HepG2 (cell line): ENCODE measurements around the gene PNMA8C. TPM values are rescaled to one million over a fixed set of nuclear protein-coding genes. Genes with fewer than 3 reads are reported as not detected.

ENCODE experiments used
- ATAC-seq: fragments of 200-7000 bp; cut with Tn5 transposase; 3 replicates; pipeline ENCODE4 v1.9.1; 2020; ENCODE audit warnings: mild to moderate bottlenecking, moderate library complexity
- BruUV-seq: library from RNA; stranded (reverse); fragments of 400-500 nt; replicated peaks from 2 replicates; lab custom pipeline; 2021; lab: Mats Ljungman, UMichigan
- CTCF ChIA-PET: fragments of 300-600 bp; formaldehyde crosslinking; extraction: SDS; loops from one replicate; lab custom pipeline; 2021; ENCODE audit warnings: low total read pairs, inconsistent platforms, low intra/inter-chr PET ratio; lab: Yijun Ruan, JAX
- POLR2A ChIA-PET: fragments of 350-600 bp; sonication (Branson Sonifier 250); formaldehyde crosslinking; loops from one replicate; lab custom pipeline; 2020; ENCODE audit warnings: antibody characterized with exemption, inconsistent platforms; lab: Yijun Ruan, JAX
- DNase-seq: peaks from one replicate; pipeline ENCODE4 v3.0.0-alpha.2; 2015; ENCODE audit warnings: low spot score
- FAIRE-seq: peaks from 3 replicates; lab custom pipeline; 2011; peaks lifted over from hg19 to GRCh38; lab: Jason Lieb, UNC
- H2AFZ ChIP-seq: one replicate; pipeline ENCODE4 v1.6.1; 2011; ENCODE audit warnings: low read length, inconsistent platforms
- H3K27ac ChIP-seq: fragments of 300-600 bp; 3 replicates; pipeline ENCODE4 v1.8.0; 2011; ENCODE audit warnings: mixed run types, mild to moderate bottlenecking, mixed read lengths, low read length, inconsistent platforms; ENCODE audit not compliant: insufficient read depth; ENCODE audit errors: extremely low read length
- H3K27me3 ChIP-seq, 2 experiments: fragments of 200-600 bp in 1 of 2; 2 replicates in 1 of 2; 3 replicates in 1 of 2; pipeline versions ENCODE4 v1.6.0 to v1.8.0; 2011; ENCODE audit warnings: low read length in 2 of 2, mild to moderate bottlenecking in 2 of 2, moderate library complexity in 2 of 2, inconsistent platforms in 1 of 2; ENCODE audit not compliant: insufficient read depth in 2 of 2, control insufficient read depth in 1 of 2
- H3K36me3 ChIP-seq, 2 experiments: fragments of 200-600 bp in 1 of 2; replicated peaks in 1 of 2; 2 replicates in 1 of 2; 3 replicates in 1 of 2; pipeline versions ENCODE4 v1.5.1 to v1.8.0; 2011; ENCODE audit warnings: low read length in 2 of 2, inconsistent platforms in 1 of 2; ENCODE audit not compliant: insufficient read depth in 2 of 2, control insufficient read depth in 1 of 2
- H3K4me1 ChIP-seq: 2 replicates; pipeline ENCODE4 v1.5.1; 2012; ENCODE audit warnings: low read length, inconsistent platforms; ENCODE audit not compliant: insufficient read depth
- H3K4me2 ChIP-seq: 2 replicates; pipeline ENCODE4 v1.6.0; 2011; ENCODE audit warnings: low read depth, low read length, inconsistent platforms
- H3K4me3 ChIP-seq, 3 experiments: fragments of 200-600 bp in 1 of 3; sonication (generic), shearing (Covaris generic) in 1 of 3; replicated peaks in 1 of 3; 2 replicates each; pipeline ENCODE4 v1.5.1; 2011 to 2016; ENCODE audit warnings: low read length in 3 of 3, inconsistent platforms in 2 of 3, low read depth in 2 of 3, mild to moderate bottlenecking in 2 of 3, control low read depth in 1 of 3, mixed read lengths in 1 of 3; ENCODE audit not compliant: insufficient read depth in 1 of 3
- H3K79me2 ChIP-seq: one replicate; pipeline ENCODE4 v1.6.1; 2011; ENCODE audit warnings: low read length, inconsistent platforms; ENCODE audit not compliant: insufficient read depth
- H3K9ac ChIP-seq: 2 replicates; pipeline ENCODE4 v1.6.0; 2011; ENCODE audit warnings: mild to moderate bottlenecking, low read depth, low read length, inconsistent platforms; ENCODE audit not compliant: insufficient read depth
- H3K9me3 ChIP-seq: 2 replicates; pipeline ENCODE4 v1.5.1; 2012; ENCODE audit warnings: mild to moderate bottlenecking, low read length
- H4K20me1 ChIP-seq: 2 replicates; pipeline ENCODE4 v1.6.0; 2011; ENCODE audit warnings: inconsistent platforms, mild to moderate bottlenecking, low read length, moderate library complexity; ENCODE audit not compliant: insufficient read depth
- ETS1 ChIP-seq: sonication (generic); formaldehyde crosslinking; IDR thresholded peaks from 2 replicates; pipeline ENCODE4 v1.4.0; 2020; ENCODE audit warnings: missing genetic modification reagents
- RARG ChIP-seq: sonication (generic); formaldehyde crosslinking; IDR thresholded peaks from 2 replicates; pipeline ENCODE4 v1.4.0; 2020; ENCODE audit warnings: low read depth, mild to moderate bottlenecking, missing genetic modification reagents
- SAFB2 ChIP-seq: sonication (generic); formaldehyde crosslinking; IDR thresholded peaks from 2 replicates; pipeline ENCODE4 v1.5.1; 2020; ENCODE audit warnings: missing genetic modification reagents, low read depth, mild to moderate bottlenecking, borderline replicate concordance
- SMARCE1 ChIP-seq: fragments of 450-650 bp; IDR thresholded peaks from 2 replicates; pipeline ENCODE4 v1.6.1; 2017; ENCODE audit warnings: borderline replicate concordance
- ZNF251 ChIP-seq: sonication (generic); formaldehyde crosslinking; IDR thresholded peaks from 2 replicates; pipeline ENCODE4 v1.9.0; 2021; ENCODE audit warnings: mild to moderate bottlenecking, missing genetic modification reagents
- ZNF850 ChIP-seq: sonication (generic); formaldehyde crosslinking; conservative IDR thresholded peaks from 2 replicates; pipeline ENCODE4 v1.9.0; 2021; ENCODE audit warnings: mild to moderate bottlenecking, missing genetic modification reagents
- ZNF891 ChIP-seq: sonication (generic); formaldehyde crosslinking; IDR thresholded peaks from 2 replicates; pipeline ENCODE4 v1.5.0; 2020; ENCODE audit warnings: mild to moderate bottlenecking, missing genetic modification reagents
- ZUFSP ChIP-seq: sonication (generic); formaldehyde crosslinking; IDR thresholded peaks from 2 replicates; pipeline ENCODE4 v1.9.0; 2021; ENCODE audit warnings: missing genetic modification reagents, mild to moderate bottlenecking, borderline replicate concordance
- WGBS: methylation state at CpG from one replicate; pipeline ENCODE4 v1.1.6; 2017; ENCODE audit warnings: low lambda C conversion rate; 5-methylcytosine and 5-hydroxymethylcytosine counted together
- in situ Hi-C: cut with HindIII; loops from 2 replicates; pipeline ENCODE4 v1.10.0; 2017; ENCODE audit warnings: low pct_unique_long_range_greater_than_20kb; ENCODE audit not compliant: extremely low pct_ligation_motif_present
- intact Hi-C: fragments of 100-400 bp; cut with micrococcal nuclease; formaldehyde crosslinking; loops from one replicate; pipeline ENCODE4 v1.10.0; 2022; ENCODE audit not compliant: unreplicated experiment
- polyA plus RNA-seq, 8 experiments: library from polyadenylated mRNA; depleted of rRNA in 3 of 8; stranded (reverse) in 7 of 8; unstranded in 1 of 8; fragments of >200 nt; fragmentation: Illumina TruSeq in 4 of 8; extraction: Trizol in 4 of 8; gene quantifications; 2 replicates each; pipeline versions ENCODE4 v1.2.1 to v1.2.3, GENCODE V29; 2011 to 2016; ENCODE audit warnings: low read depth in 4 of 8, missing spikeins in 1 of 8, mixed read lengths in 1 of 8; ENCODE audit not compliant: insufficient read depth in 1 of 8
- total RNA-seq, 5 experiments: library from RNA; depleted of rRNA; stranded (reverse); fragments of >200 nt; fragmentation: Illumina TruSeq; extraction: Trizol; gene quantifications; 2 replicates each; pipeline ENCODE4 v1.2.3, GENCODE V29; 2016; ENCODE audit warnings: low read depth in 1 of 5
- TF ChIP-seq, protein P1 (sequence below): sonication (generic); formaldehyde crosslinking; IDR thresholded peaks from 2 replicates; pipeline ENCODE4 v1.5.0; 2020; ENCODE audit warnings: mild to moderate bottlenecking, missing genetic modification reagents

Gene PNMA8C
- total and polyA plus RNA-seq, 2 of the 13 experiments (the other 11 are each of a cell fraction or from before 2014, with no cell fraction given) = not detected

DNA sequence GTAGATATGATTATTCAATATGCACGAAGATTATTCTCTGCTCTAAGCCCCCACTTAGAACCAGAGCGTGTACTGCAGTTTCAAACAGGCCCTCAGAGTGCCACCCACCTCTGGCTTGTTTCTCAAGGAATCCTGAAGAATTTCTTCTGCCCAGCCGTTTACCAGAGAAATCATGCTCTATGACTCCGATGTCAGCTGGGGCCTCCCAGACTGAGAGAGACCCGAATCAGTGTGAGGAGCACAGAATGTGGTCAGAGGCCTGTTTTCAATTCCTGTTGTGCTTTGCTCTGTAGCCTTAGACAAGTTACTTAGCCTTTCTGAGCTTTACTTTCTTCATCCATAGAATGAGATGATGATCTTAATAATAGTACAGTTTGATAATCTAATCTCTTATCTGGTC lies 5.5 kb downstream of the PNMA8C start:
- 37% methylated on average over 5 of the region's 5 CpGs for WGBS
- ChIA-PET CTCF (no interaction called here), POLR2A (no interaction called here)
- no peak for ATAC-seq
- Histone ChIP-seq H4K20me1 (no peaks in the 10 kb centered on the region), H3K9me3 (no peaks in the 10 kb centered on the region), H3K9ac (no peak overlapping the region), H2AFZ (no peak overlapping the region), H3K4me1 (peaks cover 16% of the 10 kb centered on the region), H3K4me3 (no peak overlapping the region), H3K36me3 (no peaks in the 10 kb centered on the region), H3K27ac (no peak overlapping the region), H3K27me3 (peaks cover 0 to 7% of the 10 kb centered on the region in 2 experiments; a peak in 1 of 5 replicates), H3K79me2 (no peaks in the 10 kb centered on the region), H3K4me2 (no peak overlapping the region)
- no peak for FAIRE-seq
- BruUV-seq = no TSS peak
- in situ Hi-C loops (no loop called here), intact Hi-C loops (no loop called here)
- no peak for DNase-seq
- no peak for TF ChIP-seq ZUFSP
- no peak for TF ChIP-seq ZNF850 (CRISPR knock-in tag)
- TF ChIP-seq ETS1 (CRISPR knock-in tag) = no peak
- TF ChIP-seq, protein P1, sequence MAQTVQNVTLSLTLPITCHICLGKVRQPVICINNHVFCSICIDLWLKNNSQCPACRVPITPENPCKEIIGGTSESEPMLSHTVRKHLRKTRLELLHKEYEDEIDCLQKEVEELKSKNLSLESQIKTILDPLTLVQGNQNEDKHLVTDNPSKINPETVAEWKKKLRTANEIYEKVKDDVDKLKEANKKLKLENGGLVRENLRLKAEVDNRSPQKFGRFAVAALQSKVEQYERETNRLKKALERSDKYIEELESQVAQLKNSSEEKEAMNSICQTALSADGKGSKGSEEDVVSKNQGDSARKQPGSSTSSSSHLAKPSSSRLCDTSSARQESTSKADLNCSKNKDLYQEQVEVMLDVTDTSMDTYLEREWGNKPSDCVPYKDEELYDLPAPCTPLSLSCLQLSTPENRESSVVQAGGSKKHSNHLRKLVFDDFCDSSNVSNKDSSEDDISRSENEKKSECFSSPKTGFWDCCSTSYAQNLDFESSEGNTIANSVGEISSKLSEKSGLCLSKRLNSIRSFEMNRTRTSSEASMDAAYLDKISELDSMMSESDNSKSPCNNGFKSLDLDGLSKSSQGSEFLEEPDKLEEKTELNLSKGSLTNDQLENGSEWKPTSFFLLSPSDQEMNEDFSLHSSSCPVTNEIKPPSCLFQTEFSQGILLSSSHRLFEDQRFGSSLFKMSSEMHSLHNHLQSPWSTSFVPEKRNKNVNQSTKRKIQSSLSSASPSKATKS (CRISPR knock-in tag) = no peak
- no peak for TF ChIP-seq SMARCE1
- TF ChIP-seq SAFB2 (CRISPR knock-in tag) = no peak
- TF ChIP-seq ZNF891 (CRISPR knock-in tag) = no peak
- no peak for TF ChIP-seq ZNF251
- no peak for TF ChIP-seq RARG (CRISPR knock-in tag)
